Measurements from ENCODE around the gene CSNK2A1. TPM values are rescaled to one million over a fixed set of nuclear protein-coding genes. Genes with fewer than 3 reads are reported as not detected.

CSNK2A1 gene
- polyA plus RNA-seq, 1 donor from 2014 or later = 255 TPM

DNA sequence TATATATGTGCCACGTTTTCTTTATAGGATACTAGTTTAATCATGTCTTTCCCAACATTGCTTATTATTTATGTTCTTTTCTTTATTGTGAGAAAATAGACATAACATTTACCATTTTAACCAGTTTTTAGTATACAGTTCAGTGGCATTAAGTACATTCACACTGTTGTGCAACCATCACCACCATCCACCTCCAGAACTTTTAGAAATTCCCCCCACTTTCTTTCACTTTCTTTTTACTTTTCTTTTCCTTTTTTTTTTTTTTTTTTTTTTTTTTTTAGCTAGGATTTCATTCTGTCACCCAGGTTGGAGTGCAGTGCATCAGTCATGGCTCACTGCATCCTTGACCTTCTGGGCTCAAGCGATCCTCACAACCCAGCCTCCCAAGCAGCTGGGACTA is 117.0 kb downstream of the CSNK2A1 start:
- Histone ChIP-seq H3K9ac (ENCODE audit: low read length) (no peak overlapping the region), H4K20me1 (ENCODE audit: insufficient read depth) (no peaks in the 10 kb centered on the region), H3K9me3 (ENCODE audit: low read length) (no peaks in the 10 kb centered on the region), H3K4me3 (ENCODE audit: low read length) (no peak overlapping the region), H3K36me3 (ENCODE audit: insufficient read depth, low read length) (no peaks in the 10 kb centered on the region), H3K27me3 (ENCODE audit: insufficient read depth, low read depth, low read length) (no peaks in the 10 kb centered on the region), H3K4me2 (ENCODE audit: low read length) (no peak overlapping the region), H3K79me2 (replicated peaks; ENCODE audit: insufficient read depth, low read length) (no peaks in the 10 kb centered on the region), H3F3A (ENCODE audit: insufficient read depth, low read length, poor library complexity, severe bottlenecking) (no peaks in the 10 kb centered on the region), H3K9me2 (ENCODE audit: insufficient read depth, low read length) (no peaks in the 10 kb centered on the region), H3K27ac (ENCODE audit: low read length) (no peak overlapping the region), H2AFZ (ENCODE audit: low read depth, low read length) (no peak overlapping the region)
- no peak for TF ChIP-seq MXI1 (conservative IDR thresholded peaks at IDR 0.05; ENCODE audit: poor library complexity, severe bottlenecking)
- TF ChIP-seq TAF1 (IDR thresholded peaks at IDR 0.05; ENCODE audit: low read depth) = no peak
- TF ChIP-seq EZH2 (IDR thresholded peaks at IDR 0.05; ENCODE audit: borderline replicate concordance, insufficient read depth, low read length, poor library complexity, severe bottlenecking) = no peak

Small RNA genes within 50 kb of the gene (small RNA-seq; reads per million reads assigned to genes)
- gene RF00019 = 0 to 1.2 (median 0) reads per million in 3 experiments

Other genes starting within 250 kb of the CSNK2A1 start
- gene ZCCHC3, start 246.2 kb downstream of the CSNK2A1 start, polyA plus RNA-seq = 15.5 and 19.5 TPM in 2 replicates
- 6.8 and 9.6 TPM in 2 replicates for gene SOX12, start 218.2 kb downstream of the CSNK2A1 start, polyA plus RNA-seq
- gene NRSN2, start 196.7 kb downstream of the CSNK2A1 start, polyA plus RNA-seq = 19.6 and 43.1 TPM in 2 replicates
- gene TRIB3, start 163.0 kb downstream of the CSNK2A1 start, polyA plus RNA-seq = 6.0 and 6.8 TPM in 2 replicates
- 38.4 and 60.2 TPM in 2 replicates for gene RBCK1, start 135.5 kb downstream of the CSNK2A1 start, polyA plus RNA-seq
- gene TBC1D20, start 81.3 kb downstream of the CSNK2A1 start, polyA plus RNA-seq = 25.1 and 28.4 TPM in 2 replicates
- 0.24 TPM in 1 of 2 replicates, not detected in the other for gene TCF15, start 66.5 kb upstream of the CSNK2A1 start, polyA plus RNA-seq
- gene SRXN1, start 109.4 kb upstream of the CSNK2A1 start, polyA plus RNA-seq = 6.9 and 7.5 TPM in 2 replicates
- gene SCRT2, start 132.0 kb upstream of the CSNK2A1 start, polyA plus RNA-seq = 2.5 and 3.8 TPM in 2 replicates
- not detected in 2 replicates for gene SLC52A3, start 224.7 kb upstream of the CSNK2A1 start, polyA plus RNA-seq